GM21447 (cell line): ENCODE results near the gene ZNF414.
"Not testable (repeated sequence)": the region's sequence is repeated elsewhere in the genome, so short reads cannot be mapped to it uniquely, and the experiment has no call there.

Source experiments
- ATAC-seq: cut with Tn5 transposase; IDR thresholded peaks from one replicate; pipeline ENCODE4 v1.9.1; 2021; ENCODE audit not compliant: unreplicated experiment

ZNF414 gene

GRCh38 chr19:8518536-8518935 lies 4.6 kb upstream of the ZNF414 start:
- ATAC-seq, result no peak

GRCh38 chr19:8517551-8518442 lies 3.8 kb upstream of the ZNF414 start:
- ATAC-seq, result no peak

GRCh38 chr19:8515317-8515716 lies 1.4 kb upstream of the ZNF414 start:
- ATAC-seq, result no peak

- ATAC-seq, result not testable (repeated sequence)
Measured at GRCh38 chr19:8514505-8515009, 590 bp upstream of the ZNF414 start.

- ATAC-seq, result no peak
Measured at GRCh38 chr19:8513036-8513686, 806 bp downstream of the ZNF414 start.

GRCh38 chr19:8512115-8512967 lies 1.6 kb downstream of the ZNF414 start:
- ATAC-seq, result no peak

GRCh38 chr19:8511573-8512101 lies 2.3 kb downstream of the ZNF414 start:
- no peak for ATAC-seq

- no peak for ATAC-seq
Measured at GRCh38 chr19:8510589-8511115, 3.3 kb downstream of the ZNF414 start.

- ATAC-seq, result peak; percentile 24
Measured at GRCh38 chr19:8506402-8506957, 7.5 kb downstream of the ZNF414 start.

- ATAC-seq, result peak; percentile 55
Measured at GRCh38 chr19:8505680-8506401, 8.1 kb downstream of the ZNF414 start.

GRCh38 chr19:8504919-8505318 lies 9.0 kb downstream of the ZNF414 start:
- ATAC-seq, result no peak

GRCh38 chr19:8504171-8504570 lies 9.8 kb downstream of the ZNF414 start:
- no peak for ATAC-seq

- no peak for ATAC-seq
Measured at GRCh38 chr19:8503510-8503909, 10.5 kb downstream of the ZNF414 start.

GRCh38 chr19:8501981-8502380 lies 12.0 kb downstream of the ZNF414 start:
- no peak for ATAC-seq

- ATAC-seq, result no peak
Measured at GRCh38 chr19:8501516-8501915, 12.5 kb downstream of the ZNF414 start.

- no peak for ATAC-seq
Measured at GRCh38 chr19:8500158-8500557, 13.8 kb downstream of the ZNF414 start.

GRCh38 chr19:8499048-8499833 lies 14.7 kb downstream of the ZNF414 start:
- no peak for ATAC-seq

- ATAC-seq, result no peak
Measured at GRCh38 chr19:8498295-8498694, 15.7 kb downstream of the ZNF414 start.

- no peak for ATAC-seq
Measured at GRCh38 chr19:8494158-8494557, 19.8 kb downstream of the ZNF414 start.
